Limb (tissue), 2 donors: ENCODE results near the gene AAMDC.
"Not testable (repeated sequence)": the region's sequence is repeated elsewhere in the genome, so short reads cannot be mapped to it uniquely, and the experiment has no call there.

Source experiments
- DNase-seq, 2 donors: peaks; one replicate each; pipeline ENCODE4 v3.0.0-alpha.2; 2016; ENCODE audit errors: extremely low spot score in 2 of 2

Gene AAMDC

DNA sequence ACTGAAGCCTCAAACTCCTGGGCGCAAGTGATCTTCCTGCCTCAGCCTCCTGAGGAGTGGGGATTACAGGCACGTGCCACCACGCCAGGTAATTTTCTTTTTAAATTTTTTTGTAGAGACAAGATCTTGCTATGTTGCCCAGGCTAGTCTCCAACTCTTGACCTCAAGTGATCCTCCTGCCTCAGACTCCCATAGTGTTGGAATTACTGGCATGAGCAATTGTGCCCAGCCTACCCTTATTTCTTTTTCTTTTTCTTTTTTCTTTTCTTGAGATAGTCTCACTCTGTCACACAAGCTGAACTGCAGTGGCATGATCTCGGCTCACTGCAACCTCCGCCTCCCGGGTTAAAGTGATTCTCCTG lies 63.9 kb downstream of the AAMDC start:
- no peak for DNase-seq

DNA sequence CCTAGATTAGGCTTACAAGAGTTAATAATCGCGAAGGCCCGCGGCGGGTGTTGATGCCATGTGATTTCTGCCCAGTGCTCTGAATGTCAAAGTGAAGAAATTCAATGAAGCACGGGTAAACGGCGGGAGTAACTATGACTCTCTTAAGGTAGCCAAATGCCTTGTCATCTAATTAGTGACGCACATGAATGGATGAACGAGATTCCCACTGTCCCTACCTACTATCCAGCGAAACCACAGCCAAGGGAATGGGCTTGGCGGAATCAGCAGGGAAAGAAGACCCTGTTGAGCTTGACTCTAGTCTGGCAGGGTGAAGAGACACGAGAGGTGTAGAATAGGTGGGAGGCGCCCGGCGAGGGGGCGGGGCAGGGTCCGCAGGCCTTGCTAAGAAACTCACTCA lies 65.5 kb downstream of the AAMDC start:
- no peak for DNase-seq

DNA sequence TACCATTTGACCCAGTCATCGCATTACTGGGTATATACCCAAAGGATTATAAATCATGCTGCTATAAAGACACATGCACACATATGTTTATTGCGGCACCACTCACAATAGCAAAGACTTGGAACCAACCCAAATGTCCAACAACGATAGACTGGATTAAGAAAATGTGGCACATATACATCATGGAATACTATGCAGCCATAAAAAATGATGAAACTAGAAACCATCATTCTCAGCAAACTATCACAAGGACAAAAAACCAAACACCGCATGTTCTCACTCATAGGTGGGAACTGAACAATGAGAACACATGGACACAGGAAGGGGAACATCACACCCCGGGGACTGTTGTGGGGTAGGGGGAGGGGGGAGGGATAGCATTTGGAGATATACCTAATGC lies 68.1 kb downstream of the AAMDC start:
- DNase-seq, result not testable (repeated sequence)

DNA sequence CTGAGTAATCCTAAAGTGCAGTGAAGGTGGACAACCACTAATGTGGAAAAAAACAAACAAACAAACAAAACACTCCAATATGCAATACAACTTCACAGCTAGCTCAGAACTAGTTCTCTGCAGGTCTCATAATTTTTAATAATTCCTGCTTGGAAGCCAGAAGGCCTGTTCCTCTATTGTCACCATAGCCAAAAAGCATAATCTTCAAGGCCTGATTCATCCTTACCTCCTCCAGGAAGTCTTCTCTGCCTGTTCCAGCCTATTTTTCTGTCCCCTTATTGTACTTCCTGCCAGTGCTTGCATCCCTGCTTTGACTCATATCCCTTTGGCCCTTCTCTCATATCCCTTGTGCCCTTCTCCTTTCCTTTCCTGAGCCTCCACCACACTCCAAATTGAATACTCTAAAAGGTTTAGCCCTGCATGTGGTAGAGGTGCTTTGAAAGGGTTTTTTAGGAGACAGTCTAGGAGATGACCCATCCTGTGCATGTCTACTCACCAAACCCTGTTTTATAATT lies 69.2 kb downstream of the AAMDC start:
- DNase-seq, result not testable (repeated sequence)

DNA sequence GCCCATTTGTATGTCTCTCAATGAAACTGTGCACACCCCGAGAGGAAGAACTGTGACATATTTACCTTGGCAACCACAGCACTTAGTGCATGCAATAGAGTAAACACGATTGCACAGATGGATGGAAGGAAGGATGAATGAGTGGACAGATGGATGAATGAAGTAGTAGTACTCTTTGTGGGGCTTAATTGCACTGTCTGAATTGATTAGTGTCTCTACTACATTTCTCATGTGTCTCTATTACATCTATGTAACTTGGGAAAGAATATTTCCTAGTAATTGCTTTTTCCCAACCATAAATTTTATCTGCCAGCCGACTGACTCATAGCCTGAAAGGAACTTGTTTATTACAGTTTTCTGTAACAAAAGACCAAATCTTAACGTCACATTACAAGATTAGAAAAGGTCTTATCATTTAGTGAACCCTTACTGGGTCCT lies 69.7 kb downstream of the AAMDC start:
- not testable (repeated sequence) for DNase-seq

DNA sequence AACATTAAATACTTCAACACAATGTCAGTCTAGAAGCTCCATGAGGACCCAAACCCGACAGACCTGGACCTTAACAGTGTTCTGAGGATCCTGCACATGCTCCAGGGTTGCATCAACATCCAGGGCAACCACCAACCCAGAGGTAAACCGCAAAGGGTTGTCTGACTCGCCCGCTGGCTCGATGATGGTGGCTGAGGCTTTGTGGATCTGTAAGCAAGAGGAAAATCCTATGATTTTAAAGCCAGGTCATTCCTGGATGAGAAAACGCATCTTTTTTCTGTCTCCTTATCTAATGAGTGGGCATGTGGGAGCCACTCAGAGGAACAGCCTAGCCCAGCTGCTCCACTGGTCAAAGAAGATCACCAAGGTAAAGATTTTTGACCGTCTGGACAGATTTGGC lies 70.3 kb downstream of the AAMDC start:
- not testable (repeated sequence) for DNase-seq

DNA sequence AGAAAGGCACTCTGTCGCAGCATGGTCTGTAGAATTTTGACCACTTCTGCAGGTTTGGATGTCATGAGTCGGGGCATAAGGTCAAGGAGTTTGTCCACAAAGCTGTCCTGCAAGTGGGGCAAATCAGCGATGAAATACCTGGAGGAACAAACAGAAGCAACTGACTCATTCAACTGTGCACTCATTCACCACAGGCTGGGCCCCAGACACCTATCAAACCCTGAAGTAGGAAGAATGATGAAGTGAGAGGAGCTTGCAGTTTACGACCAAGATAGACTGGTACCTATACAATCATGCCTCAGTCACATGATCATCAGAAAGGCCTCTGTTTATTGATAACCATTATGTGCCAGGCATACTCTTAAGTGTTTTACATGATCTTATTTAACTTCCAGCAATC lies 70.8 kb downstream of the AAMDC start:
- not testable (repeated sequence) for DNase-seq

DNA sequence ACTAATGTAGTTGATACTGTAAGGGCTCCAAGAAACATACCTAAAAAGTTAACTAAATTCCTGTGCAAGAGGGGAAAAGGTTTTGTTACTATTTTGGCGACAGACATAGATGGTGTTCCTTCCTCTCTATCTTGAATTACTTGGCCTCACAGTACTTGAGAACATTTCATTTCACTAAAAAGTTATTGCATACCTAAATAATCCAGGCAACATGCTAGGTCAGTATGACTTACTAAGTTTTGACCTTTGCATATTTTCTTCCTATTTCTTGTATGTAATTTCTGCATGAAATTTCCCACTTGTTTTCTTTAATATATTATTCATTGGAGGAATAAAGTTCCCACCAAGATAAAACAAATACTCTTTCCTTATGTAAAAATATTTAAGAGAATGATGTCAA lies 74.0 kb downstream of the AAMDC start:
- not testable (repeated sequence) for DNase-seq

DNA sequence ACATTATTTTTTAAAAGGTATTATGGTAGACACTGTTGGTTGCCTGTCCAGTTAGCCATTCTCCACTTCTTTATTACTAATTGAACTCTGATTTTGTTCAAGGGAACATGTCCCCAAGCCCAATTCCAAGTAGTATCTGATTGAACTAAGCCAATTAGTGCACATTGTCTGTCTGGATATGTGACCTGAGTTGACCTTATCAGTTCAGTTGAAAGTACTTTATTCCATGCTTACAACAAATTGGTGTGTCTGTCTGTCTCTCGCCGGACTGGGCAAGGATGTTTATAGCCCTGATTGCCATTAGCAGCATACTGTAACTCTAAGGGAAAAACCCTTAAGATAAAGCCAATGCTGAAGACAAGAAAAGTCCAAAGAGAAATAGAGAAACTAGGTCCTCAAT lies 87.9 kb downstream of the AAMDC start:
- DNase-seq, result no peak

DNA sequence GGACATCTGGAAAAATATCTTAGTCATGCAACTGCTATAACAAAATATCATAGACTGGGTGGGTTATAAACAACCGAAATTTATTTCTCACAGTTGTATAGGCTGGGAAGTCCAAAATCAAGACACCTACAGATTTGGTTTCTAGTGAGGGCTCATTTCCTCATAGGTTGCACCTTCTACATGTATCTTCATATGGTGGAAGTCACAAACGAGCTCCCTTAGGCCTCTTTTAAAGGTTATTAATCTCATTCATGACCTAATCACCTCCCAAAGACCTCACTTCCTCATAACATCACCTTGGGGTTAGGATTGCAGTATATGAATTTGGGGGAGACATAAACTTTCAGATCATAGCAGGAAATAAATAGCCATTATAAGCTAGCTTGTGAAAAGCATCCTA lies 88.3 kb downstream of the AAMDC start:
- no peak for DNase-seq

DNA sequence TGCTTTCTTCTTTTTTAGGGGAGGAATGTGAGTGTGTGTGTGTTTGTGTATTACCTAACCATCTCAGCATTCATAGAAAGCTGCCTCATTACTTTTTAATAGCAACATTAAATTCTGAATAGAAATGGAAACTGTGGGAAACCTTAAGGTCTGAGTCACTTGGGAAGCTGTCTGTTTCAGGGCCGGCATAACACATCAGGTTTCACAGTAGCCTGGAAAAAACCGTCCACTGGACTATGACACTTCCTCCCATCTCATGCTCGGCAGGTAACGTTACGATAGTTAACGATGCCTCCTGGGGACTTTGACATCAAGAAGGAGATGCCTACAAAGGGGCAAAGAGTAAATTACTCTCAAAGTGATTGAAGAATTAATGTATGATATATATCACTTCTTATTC lies 89.9 kb downstream of the AAMDC start:
- DNase-seq, result not testable (repeated sequence)

DNA sequence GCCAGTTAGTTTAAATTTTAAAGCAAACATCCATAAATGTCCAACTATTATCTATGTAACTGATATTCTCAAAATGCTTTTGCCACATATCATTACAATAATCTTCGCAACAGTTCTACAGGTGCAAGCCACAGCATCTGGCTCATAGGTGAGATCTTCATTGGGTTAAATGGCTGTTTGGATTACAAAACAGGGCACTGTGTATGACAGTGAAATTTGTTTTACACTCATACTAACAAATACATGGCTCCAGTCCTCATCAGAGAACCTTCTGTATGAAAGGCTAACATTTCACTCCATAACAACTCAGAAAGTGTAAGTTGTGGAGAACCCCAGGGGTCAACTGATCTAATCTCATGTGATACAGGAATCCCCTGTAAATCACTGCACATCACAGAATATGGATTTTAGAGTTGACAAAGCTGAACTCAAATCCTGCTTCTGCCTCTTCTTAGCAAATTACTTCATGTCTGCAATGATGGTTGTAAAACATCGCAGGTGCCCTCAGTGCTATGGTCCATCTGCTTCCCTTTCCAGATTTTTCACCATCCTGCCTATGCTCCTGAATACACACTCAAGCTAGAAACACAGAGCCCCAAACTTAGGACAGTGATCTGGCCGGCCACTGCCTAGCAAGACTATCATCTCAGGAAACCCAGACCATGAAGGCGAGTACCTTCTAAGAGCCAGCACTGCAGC lies 92.8 kb downstream of the AAMDC start:
- not testable (repeated sequence) for DNase-seq

DNA sequence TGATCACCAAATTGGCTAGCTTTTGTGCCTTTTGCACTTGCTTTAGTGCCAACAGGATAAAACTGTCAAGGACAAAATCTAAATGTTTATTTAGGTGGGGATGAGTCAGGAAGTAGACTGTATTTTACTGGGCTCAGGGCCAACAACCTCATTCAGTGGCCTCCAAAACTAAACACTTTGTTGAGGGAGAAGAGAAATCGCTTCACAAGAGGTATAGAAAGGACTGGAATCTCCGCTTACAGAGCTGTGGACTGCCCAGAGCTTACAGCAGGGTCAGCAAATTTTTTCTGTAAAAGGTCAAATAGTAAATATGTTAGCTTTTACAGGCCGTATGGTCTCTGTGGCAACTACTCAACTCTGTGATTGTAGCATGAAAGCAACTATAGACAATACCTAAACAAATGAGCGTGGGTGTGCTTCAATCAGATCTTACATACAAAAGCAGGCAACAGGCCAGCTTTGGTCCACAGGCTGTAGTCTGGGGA lies 93.4 kb downstream of the AAMDC start:
- DNase-seq, result peak in 1 of 2 donors; percentile 21

DNA sequence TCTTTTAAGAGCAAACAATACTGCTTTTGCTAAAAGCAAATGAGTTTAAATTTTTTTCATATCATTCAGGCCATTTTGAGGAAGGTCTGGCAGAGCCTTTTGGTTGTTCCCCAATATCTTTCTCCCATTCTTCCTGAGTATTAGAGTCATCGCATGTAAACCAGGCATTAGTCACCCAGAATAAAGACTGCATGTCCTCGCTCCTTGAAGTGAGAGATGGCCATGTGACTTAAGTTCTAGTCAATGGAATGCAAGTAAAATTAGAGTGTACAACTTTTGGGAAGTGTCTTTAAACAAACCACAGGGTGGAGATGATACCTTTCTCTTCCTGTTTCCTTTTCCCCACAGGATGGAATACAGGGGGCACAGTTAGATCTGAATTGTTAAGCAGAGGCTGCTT lies 96.8 kb downstream of the AAMDC start:
- not testable (repeated sequence) for DNase-seq
